ENCODE data around the gene SHISA9. TPM values are rescaled to one million over a fixed set of nuclear protein-coding genes. Genes with fewer than 3 reads are reported as not detected.

The SHISA9 gene
- total RNA-seq, 1 experiment from 2014 or later: not detected

DNA sequence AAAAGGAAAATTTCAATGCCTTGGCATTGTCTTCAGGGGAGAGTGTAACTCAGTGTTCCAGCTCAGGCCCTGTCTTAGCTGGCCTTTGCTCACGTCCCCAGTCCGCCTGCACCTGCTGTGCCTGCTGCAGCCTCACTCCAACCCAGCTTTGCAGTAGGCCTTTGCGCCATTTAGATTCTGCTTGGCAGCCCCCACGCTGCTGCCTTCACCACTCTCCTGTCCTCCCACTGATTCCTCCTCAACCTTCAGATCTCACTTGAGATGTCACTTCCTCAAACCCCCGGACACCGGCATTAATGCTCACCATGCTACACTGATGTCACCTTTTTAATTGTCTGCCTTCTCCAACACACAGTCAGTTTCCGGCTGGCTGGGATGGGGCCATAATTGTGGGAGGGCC lies 166.2 kb downstream of the SHISA9 start:
- Histone ChIP-seq H3K9me2 (ENCODE audit: insufficient read depth) (no peaks in the 10 kb centered on the region), H3K27me3 (ENCODE audit: insufficient read depth, low read length) (no peaks in the 10 kb centered on the region), H3K4me2 (ENCODE audit: low read length) (no peak overlapping the region), H2AFZ (ENCODE audit: low read depth, low read length, poor library complexity, severe bottlenecking) (no peak overlapping the region), H4K20me1 (ENCODE audit: insufficient read depth) (no peaks in the 10 kb centered on the region), H3K36me3 (ENCODE audit: control insufficient read depth in 1 of 2, insufficient read depth in 2 of 2, low read length in 2 of 2) (no peaks in the 10 kb centered on the region), H3K27ac (ENCODE audit: low read depth, low read length) (no peak overlapping the region), H3K9me3 (ENCODE audit: control insufficient read depth in 1 of 2, insufficient read depth in 1 of 2, low read depth in 1 of 2, low read length in 2 of 2) (peaks cover 0 to 11% of the 10 kb centered on the region in 2 experiments; a peak in 1 of 4 replicates), H3K4me3 (replicated peaks in 1 of 2; ENCODE audit: low read depth in 1 of 2, low read length in 2 of 2) (no peak overlapping the region), H3K4me1 (ENCODE audit: control insufficient read depth in 1 of 2, insufficient read depth in 2 of 2, low read length in 2 of 2) (no peaks in the 10 kb centered on the region), H3K79me2 (ENCODE audit: insufficient read depth, low read length) (no peaks in the 10 kb centered on the region), H3K9ac (ENCODE audit: low read length) (no peak overlapping the region)
- ChIA-PET CTCF (no interaction called here), POLR2A (no interaction called here), RAD21 (ENCODE audit: low non-redundant PET in 1 of 2, low total read pairs in 2 of 2, uncharacterized antibody in 2 of 2, unreplicated experiment in 2 of 2) (no interaction called here)
- DNase-seq (ENCODE audit: low read depth, low spot score) (no peak), ATAC-seq (no peak)
- TF ChIP-seq SP1 (IDR thresholded peaks at IDR 0.05; ENCODE audit: low read depth) (no peak), FOSL1 (IDR thresholded peaks at IDR 0.05; ENCODE audit: low read depth) (no peak), SRF (IDR thresholded peaks at IDR 0.05; ENCODE audit: low read depth) (no peak), ZNF274 (IDR thresholded peaks at IDR 0.05; ENCODE audit: low read depth, low read length) (no peak), ELF1 (IDR thresholded peaks at IDR 0.05; ENCODE audit: borderline replicate concordance, low read depth) (no peak), YY1 (IDR thresholded peaks at IDR 0.05; ENCODE audit: extremely low read depth, insufficient replicate concordance, low read depth, low read length) (no peak)
- intact Hi-C loops (cut with micrococcal nuclease): no loop called here
- no TSS peak for BruUV-seq (replicated peaks)

DNA sequence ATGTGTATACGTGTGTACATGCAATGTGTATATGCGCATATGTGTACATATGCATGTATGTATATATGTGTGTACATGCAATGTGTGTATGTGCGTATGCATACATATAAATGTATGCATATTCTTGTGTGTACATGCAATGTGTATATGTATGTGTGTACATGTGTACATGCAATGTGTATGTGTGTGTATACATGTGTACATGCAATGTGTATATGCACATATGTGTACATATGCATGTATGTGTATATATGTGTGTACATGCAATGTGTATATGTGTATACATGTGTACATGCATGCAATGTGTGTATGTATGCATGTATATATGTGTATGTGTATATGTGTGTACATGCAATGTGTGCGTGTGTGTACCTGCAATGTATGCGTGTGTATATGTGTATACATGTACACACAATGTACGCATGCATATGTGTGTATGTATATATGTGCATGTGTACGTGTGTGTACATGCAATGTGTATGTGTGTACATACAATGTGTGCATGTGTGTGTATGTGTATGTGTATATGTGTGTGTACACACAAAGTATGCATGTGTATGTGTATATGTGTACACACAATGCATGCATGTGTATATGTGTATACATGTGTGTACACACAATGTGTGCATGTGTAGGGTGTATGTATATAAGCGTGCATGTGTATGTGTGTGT lies 167.7 kb downstream of the SHISA9 start:
- Histone ChIP-seq H4K20me1 (ENCODE audit: insufficient read depth) (no peaks in the 10 kb centered on the region), H3K79me2 (ENCODE audit: insufficient read depth, low read length) (no peaks in the 10 kb centered on the region), H3K4me3 (replicated peaks in 1 of 2; ENCODE audit: low read depth in 1 of 2, low read length in 2 of 2) (no peak overlapping the region), H3K4me2 (ENCODE audit: low read length) (no peak overlapping the region), H3K9me3 (ENCODE audit: control insufficient read depth in 1 of 2, insufficient read depth in 1 of 2, low read depth in 1 of 2, low read length in 2 of 2) (peaks cover 0 to 11% of the 10 kb centered on the region in 2 experiments; a peak in 1 of 4 replicates), H3K4me1 (ENCODE audit: control insufficient read depth in 1 of 2, insufficient read depth in 2 of 2, low read length in 2 of 2) (no peaks in the 10 kb centered on the region), H3K9me2 (ENCODE audit: insufficient read depth) (no peaks in the 10 kb centered on the region), H3K27ac (ENCODE audit: low read depth, low read length) (no peak overlapping the region), H3K27me3 (ENCODE audit: insufficient read depth, low read length) (no peaks in the 10 kb centered on the region), H3K36me3 (ENCODE audit: control insufficient read depth in 1 of 2, insufficient read depth in 2 of 2, low read length in 2 of 2) (no peaks in the 10 kb centered on the region), H3K9ac (ENCODE audit: low read length) (no peak overlapping the region), H2AFZ (ENCODE audit: low read depth, low read length, poor library complexity, severe bottlenecking) (no peak overlapping the region)
- DNase-seq (ENCODE audit: low read depth, low spot score) (no peak), ATAC-seq (no peak)
- ChIA-PET RAD21 (ENCODE audit: low non-redundant PET in 1 of 2, low total read pairs in 2 of 2, uncharacterized antibody in 2 of 2, unreplicated experiment in 2 of 2) (no interaction called here), CTCF (no interaction called here), POLR2A (no interaction called here)
- intact Hi-C loops (cut with micrococcal nuclease): no loop called here
- TF ChIP-seq SRF (IDR thresholded peaks at IDR 0.05; ENCODE audit: low read depth): no peak
- no peak for TF ChIP-seq CEBPB (IDR thresholded peaks at IDR 0.05; ENCODE audit: low read depth)
- TF ChIP-seq, protein P1, sequence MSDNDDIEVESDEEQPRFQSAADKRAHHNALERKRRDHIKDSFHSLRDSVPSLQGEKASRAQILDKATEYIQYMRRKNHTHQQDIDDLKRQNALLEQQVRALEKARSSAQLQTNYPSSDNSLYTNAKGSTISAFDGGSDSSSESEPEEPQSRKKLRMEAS (IDR thresholded peaks at IDR 0.05): no peak
- no peak for TF ChIP-seq JUND (IDR thresholded peaks at IDR 0.05)
- TF ChIP-seq ZFX (IDR thresholded peaks at IDR 0.05): no peak
- TF ChIP-seq POLR2AphosphoS5 (IDR thresholded peaks at IDR 0.05; ENCODE audit: low read depth, low read length): no peak
- no peak for TF ChIP-seq ELF1 (IDR thresholded peaks at IDR 0.05; ENCODE audit: borderline replicate concordance, low read depth)
- TF ChIP-seq EZH2phosphoT487 (IDR thresholded peaks at IDR 0.05; ENCODE audit: borderline replicate concordance): no peak
- TF ChIP-seq RAD21 (IDR thresholded peaks at IDR 0.05; ENCODE audit: low read depth): no peak
- no peak for TF ChIP-seq CBX3 (IDR thresholded peaks at IDR 0.05; ENCODE audit: low read depth)
- no peak for TF ChIP-seq SIN3A (IDR thresholded peaks at IDR 0.05; ENCODE audit: low read depth)
- TF ChIP-seq, protein P2, sequence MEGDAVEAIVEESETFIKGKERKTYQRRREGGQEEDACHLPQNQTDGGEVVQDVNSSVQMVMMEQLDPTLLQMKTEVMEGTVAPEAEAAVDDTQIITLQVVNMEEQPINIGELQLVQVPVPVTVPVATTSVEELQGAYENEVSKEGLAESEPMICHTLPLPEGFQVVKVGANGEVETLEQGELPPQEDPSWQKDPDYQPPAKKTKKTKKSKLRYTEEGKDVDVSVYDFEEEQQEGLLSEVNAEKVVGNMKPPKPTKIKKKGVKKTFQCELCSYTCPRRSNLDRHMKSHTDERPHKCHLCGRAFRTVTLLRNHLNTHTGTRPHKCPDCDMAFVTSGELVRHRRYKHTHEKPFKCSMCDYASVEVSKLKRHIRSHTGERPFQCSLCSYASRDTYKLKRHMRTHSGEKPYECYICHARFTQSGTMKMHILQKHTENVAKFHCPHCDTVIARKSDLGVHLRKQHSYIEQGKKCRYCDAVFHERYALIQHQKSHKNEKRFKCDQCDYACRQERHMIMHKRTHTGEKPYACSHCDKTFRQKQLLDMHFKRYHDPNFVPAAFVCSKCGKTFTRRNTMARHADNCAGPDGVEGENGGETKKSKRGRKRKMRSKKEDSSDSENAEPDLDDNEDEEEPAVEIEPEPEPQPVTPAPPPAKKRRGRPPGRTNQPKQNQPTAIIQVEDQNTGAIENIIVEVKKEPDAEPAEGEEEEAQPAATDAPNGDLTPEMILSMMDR (IDR thresholded peaks at IDR 0.05 in 2 of 3, conservative IDR thresholded peaks at IDR 0.05 in 1 of 3; ENCODE audit: borderline replicate concordance in 1 of 3, insufficient read depth in 1 of 3, low read depth in 2 of 3, low read length in 2 of 3): no peak
- TF ChIP-seq FOSL1 (IDR thresholded peaks at IDR 0.05; ENCODE audit: low read depth): no peak
- no TSS peak for BruUV-seq (replicated peaks)
